GM18907 (cell line): ENCODE results near the gene SLFN12L.
"Not testable (repeated sequence)": the region's sequence is repeated elsewhere in the genome, so short reads cannot be mapped to it uniquely, and the experiment has no call there.

Experiments
- ATAC-seq: cut with Tn5 transposase; IDR thresholded peaks from one replicate; pipeline ENCODE4 v1.9.1; 2021; ENCODE audit warnings: mild to moderate bottlenecking, moderate library complexity; ENCODE audit not compliant: unreplicated experiment

The SLFN12L gene

GRCh38 chr17:35537601-35538141 is at the start of gene SLFN12L:
Gene SLFN12L, minus strand, starts transcription at chr17:35537678. Its CDS starts 15,314 bp downstream, at chr17:35522364.
- ATAC-seq = no peak

GRCh38 chr17:35586569-35587073 is 49.1 kb upstream of the SLFN12L start:
- peak; percentile 19 for ATAC-seq

- ATAC-seq = no peak
Observed at GRCh38 chr17:35584061-35584460, 46.6 kb upstream of the SLFN12L start.

- ATAC-seq = no peak
Observed at GRCh38 chr17:35578929-35579432, 41.5 kb upstream of the SLFN12L start.

- ATAC-seq = peak; percentile 81
Observed at GRCh38 chr17:35578197-35578928, 40.9 kb upstream of the SLFN12L start, which contains the start of gene PEX12. Gene PEX12, minus strand, starts transcription at chr17:35578571. Its CDS starts 550 bp downstream, at chr17:35578021.

- no peak for ATAC-seq
Observed at GRCh38 chr17:35577830-35578196, 40.3 kb upstream of the SLFN12L start.

GRCh38 chr17:35575759-35576158 is 38.3 kb upstream of the SLFN12L start:
- no peak for ATAC-seq

GRCh38 chr17:35569405-35569804 is 31.9 kb upstream of the SLFN12L start:
- ATAC-seq = no peak

GRCh38 chr17:35568561-35568960 is 31.1 kb upstream of the SLFN12L start:
- no peak for ATAC-seq

GRCh38 chr17:35566968-35567367 is 29.5 kb upstream of the SLFN12L start:
- no peak for ATAC-seq

GRCh38 chr17:35563181-35563580 is 25.7 kb upstream of the SLFN12L start:
- ATAC-seq = not testable (repeated sequence)

- no peak for ATAC-seq
Observed at GRCh38 chr17:35560703-35561102, 23.2 kb upstream of the SLFN12L start, which contains the start of gene SLFN14. Gene SLFN14, minus strand, starts transcription at chr17:35560819. Its CDS starts 2,757 bp downstream, at chr17:35558062.

GRCh38 chr17:35559495-35560210 is 22.2 kb upstream of the SLFN12L start:
- ATAC-seq = no peak

- ATAC-seq = no peak
Observed at GRCh38 chr17:35557353-35557752, 19.9 kb upstream of the SLFN12L start.

GRCh38 chr17:35555691-35556090 is 18.2 kb upstream of the SLFN12L start:
- ATAC-seq = no peak

GRCh38 chr17:35554668-35555067 is 17.2 kb upstream of the SLFN12L start:
- ATAC-seq = no peak

- ATAC-seq = no peak
Observed at GRCh38 chr17:35553310-35553709, 15.8 kb upstream of the SLFN12L start.

GRCh38 chr17:35548978-35549377 is 11.5 kb upstream of the SLFN12L start:
- no peak for ATAC-seq

GRCh38 chr17:35548208-35548810 is 10.8 kb upstream of the SLFN12L start:
- no peak for ATAC-seq

GRCh38 chr17:35546487-35546886 is 9.0 kb upstream of the SLFN12L start:
- no peak for ATAC-seq

GRCh38 chr17:35545150-35545549 is 7.7 kb upstream of the SLFN12L start:
- no peak for ATAC-seq
